Omental fat pad (tissue), 4 donors: ENCODE results near the gene PFKFB1. TPM values are rescaled to one million over a fixed set of nuclear protein-coding genes. Genes with fewer than 3 reads are reported as not detected.

Source experiments
- ATAC-seq: fragments of 150-250 bp; one replicate; pipeline ENCODE4 v1.9.1; 2016; ENCODE audit warnings: mild to moderate bottlenecking, moderate library complexity; ENCODE audit not compliant: low FRiP score
- DNase-seq: peaks from one replicate; pipeline ENCODE4 v3.0.0-alpha.2; 2019; ENCODE audit warnings: low spot score
- total RNA-seq, 4 donors: library from RNA; depleted of rRNA; stranded (reverse); fragments of >200 nt; gene quantifications; one replicate each; pipeline ENCODE4 v1.1.0, GENCODE V29; 2016
- TF ChIP-seq, protein P1 (sequence below), 3 donors: fragments of 450-650 bp; IDR thresholded peaks; one replicate each; pipeline ENCODE4 v1.5.1; 2016 to 2017; ENCODE audit warnings: antibody characterized with exemption in 3 of 3, mild to moderate bottlenecking in 3 of 3, moderate library complexity in 2 of 3

PFKFB1 gene
- total RNA-seq, 4 donors from 2014 or later = 10.4 to 23.8 (median 14.2) TPM

DNA sequence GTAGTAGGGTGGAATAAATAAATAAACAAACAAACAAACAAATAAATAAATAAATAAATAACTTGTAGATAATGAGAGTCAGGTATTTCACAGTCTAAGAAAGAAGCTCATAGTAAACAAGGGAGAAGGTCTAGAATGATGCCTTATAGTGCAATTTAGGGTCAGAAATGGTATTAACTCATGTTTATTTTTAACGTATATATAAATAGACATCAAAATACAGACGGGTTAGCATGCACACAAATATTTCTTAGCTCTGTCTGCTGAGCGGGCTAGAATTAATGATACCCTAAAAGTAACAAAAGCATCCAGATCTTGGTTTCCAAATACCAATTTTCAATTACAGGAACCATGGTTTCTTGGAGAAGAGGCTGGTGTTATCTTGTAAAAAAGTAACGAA is 16.6 kb downstream of the PFKFB1 start:
- ATAC-seq = no peak
- no peak for DNase-seq
- TF ChIP-seq, protein P1, sequence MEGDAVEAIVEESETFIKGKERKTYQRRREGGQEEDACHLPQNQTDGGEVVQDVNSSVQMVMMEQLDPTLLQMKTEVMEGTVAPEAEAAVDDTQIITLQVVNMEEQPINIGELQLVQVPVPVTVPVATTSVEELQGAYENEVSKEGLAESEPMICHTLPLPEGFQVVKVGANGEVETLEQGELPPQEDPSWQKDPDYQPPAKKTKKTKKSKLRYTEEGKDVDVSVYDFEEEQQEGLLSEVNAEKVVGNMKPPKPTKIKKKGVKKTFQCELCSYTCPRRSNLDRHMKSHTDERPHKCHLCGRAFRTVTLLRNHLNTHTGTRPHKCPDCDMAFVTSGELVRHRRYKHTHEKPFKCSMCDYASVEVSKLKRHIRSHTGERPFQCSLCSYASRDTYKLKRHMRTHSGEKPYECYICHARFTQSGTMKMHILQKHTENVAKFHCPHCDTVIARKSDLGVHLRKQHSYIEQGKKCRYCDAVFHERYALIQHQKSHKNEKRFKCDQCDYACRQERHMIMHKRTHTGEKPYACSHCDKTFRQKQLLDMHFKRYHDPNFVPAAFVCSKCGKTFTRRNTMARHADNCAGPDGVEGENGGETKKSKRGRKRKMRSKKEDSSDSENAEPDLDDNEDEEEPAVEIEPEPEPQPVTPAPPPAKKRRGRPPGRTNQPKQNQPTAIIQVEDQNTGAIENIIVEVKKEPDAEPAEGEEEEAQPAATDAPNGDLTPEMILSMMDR (IDR thresholded peaks at IDR 0.05) = no peak

DNA sequence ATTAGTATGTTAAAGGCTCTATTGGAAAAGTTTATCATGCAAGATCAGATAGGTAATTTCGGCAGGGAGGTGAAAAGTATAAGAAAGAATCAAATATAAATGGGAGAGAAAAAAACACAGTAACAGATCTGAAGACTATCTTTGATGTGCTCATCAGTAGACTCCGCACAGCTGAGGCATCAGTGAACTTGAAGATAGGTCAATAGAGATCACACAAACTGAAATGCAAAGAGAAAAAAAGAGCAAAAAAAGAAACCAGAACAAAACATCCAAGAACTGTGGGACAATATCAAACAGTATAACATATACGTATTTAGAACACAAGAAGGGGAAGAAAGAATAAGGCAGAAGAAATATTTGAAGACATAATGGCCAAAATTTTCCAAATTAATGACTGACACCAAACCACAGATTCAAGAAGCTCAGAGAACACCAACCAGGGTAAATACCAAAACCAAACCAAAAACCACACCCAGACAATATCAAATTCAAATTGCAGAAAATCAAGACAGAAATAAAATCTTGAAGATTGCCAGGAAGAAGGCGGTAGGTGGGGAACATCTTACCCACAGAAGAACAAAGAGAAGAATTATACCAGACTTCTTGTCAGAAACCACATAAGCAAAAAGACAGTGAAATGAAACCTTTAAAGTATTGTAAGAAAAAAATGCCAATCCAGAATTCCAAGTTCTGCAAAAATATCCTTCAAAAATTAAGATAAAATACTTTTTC is 29.1 kb downstream of the PFKFB1 start:
- ATAC-seq (no peak), DNase-seq (no peak)
- TF ChIP-seq, protein P1 (IDR thresholded peaks at IDR 0.05) = no peak

DNA sequence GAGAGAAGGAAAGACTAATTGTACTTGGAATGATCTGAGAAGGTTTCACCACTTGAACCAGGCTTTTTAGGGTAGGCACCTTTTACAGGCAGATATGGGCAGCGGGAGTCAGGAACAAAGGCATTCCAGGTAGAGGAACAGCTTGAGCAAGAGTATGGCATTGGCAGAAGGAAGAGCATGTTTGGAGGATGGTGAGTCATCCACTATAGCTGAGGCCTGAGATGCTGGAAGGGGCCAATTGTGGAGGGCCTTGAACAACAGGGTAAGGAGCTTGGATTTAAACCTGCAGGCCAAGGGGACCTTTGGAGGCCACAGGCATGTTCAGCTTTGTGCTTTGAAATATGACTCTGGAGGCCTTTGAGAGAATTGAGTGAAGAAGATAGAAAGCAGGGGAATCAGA is 32.2 kb downstream of the PFKFB1 start:
- DNase-seq (no peak), ATAC-seq (no peak)
- TF ChIP-seq, protein P1 (IDR thresholded peaks at IDR 0.05) = no peak

DNA sequence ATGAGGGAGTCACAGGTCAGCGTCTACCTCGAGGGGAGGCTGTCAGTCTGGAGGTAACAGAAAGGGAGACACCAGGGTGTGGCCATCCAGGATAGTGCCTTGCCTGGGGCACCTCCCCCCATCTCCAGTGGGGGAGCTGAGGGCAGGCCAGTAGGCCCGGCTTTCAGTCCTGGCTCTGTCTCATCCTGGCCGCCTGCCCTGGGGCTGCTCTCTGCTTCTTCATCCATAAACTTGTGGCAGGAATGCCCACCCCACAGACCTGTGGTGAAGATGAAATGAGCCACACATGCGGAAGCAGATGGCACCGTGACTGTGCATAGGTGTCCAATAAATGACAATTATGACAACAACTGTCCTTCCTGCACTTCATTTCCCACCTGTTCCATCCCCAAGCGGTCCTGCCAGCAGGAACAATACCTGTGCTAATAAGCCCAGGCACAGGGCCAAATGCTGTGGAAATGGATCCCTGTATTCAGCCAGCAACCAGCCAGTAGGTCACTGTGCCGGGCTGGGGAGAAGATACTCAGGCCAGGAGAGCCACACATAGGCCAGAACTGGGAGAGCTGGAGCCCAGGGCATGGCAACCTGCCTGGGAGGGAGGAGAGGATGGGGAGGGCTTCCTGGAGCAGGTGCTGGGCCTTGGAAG is 43.1 kb downstream of the PFKFB1 start:
- no peak for DNase-seq
- no peak for ATAC-seq
- TF ChIP-seq, protein P1 (IDR thresholded peaks at IDR 0.05) = no peak

DNA sequence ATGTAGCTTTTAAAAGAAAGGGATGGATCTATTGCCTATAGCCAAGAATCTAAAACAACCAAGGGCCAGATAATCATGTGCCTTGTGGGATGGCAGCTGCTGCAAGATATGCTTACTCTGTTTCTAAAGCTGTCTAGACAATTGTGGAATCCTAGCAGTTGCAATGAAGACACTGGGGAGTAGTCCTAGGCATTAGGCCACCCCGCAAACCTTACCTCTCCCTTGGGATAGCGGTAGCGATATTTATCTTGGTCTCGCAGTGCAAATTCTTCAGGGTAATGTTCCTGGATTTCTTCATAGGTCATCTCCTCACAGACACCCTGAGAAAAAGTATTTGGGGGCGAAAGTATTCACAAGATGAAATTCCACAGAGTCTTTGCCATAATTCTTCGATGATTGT is 48.8 kb downstream of the PFKFB1 start:
- DNase-seq (no peak), ATAC-seq (no peak)
- TF ChIP-seq, protein P1 (IDR thresholded peaks at IDR 0.05) = no peak

DNA sequence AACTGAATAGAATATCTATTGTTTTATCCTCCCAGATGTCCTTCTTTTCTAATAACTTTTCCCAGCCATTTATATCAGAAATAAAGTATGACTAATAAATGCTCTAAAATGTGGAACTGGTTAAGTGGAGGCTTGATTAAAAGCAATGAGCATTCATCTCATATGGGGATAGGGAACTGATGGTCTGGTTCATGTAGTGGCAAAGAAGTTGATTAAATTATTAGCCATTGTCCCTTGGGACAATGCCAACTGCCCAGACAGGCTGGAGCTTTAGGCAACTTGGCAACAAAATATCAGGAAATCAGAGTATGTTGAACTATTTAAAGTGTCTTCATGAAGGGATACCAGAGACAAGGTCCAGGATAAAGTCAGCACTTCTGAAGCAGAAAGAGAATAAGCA is 49.2 kb downstream of the PFKFB1 start:
- TF ChIP-seq, protein P1 (IDR thresholded peaks at IDR 0.05) = no peak
- DNase-seq = no peak
- ATAC-seq = no peak

DNA sequence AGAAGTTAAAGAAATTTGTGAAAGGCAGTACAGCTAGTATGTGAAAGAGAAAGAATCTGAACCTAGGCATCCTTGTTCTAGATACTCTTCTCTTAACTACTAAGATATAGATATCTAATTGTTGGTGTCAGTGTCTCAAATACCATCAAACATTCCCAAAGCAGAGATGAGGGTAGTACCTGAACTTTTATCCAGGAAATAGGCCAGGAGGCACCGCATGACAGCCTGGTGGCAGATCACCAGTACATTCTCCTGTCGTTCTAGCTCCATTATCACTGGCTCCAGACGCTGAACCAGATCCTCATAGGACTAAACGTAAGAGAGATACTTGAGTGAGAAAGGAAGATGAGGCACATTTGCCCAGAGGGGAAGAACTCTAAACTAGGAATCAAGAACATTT is 56.6 kb downstream of the PFKFB1 start:
- ATAC-seq (no peak), DNase-seq (no peak)
- TF ChIP-seq, protein P1 (IDR thresholded peaks at IDR 0.05) = no peak
